Urinary bladder (tissue), 4 donors: ENCODE measurements around the gene FADS1. TPM values are rescaled to one million over a fixed set of nuclear protein-coding genes. Genes with fewer than 3 reads are reported as not detected.

Source experiments
- DNase-seq: peaks from one replicate; pipeline ENCODE4 v3.0.0-alpha.2; 2015; ENCODE audit errors: extremely low spot score
- H3K27ac ChIP-seq: one replicate; pipeline ENCODE4 v1.5.1; 2013; ENCODE audit warnings: low read depth, mild to moderate bottlenecking, moderate library complexity
- H3K36me3 ChIP-seq: one replicate; pipeline ENCODE4 v1.6.1; 2013; ENCODE audit warnings: mild to moderate bottlenecking, moderate library complexity; ENCODE audit not compliant: insufficient read depth
- H3K4me1 ChIP-seq: one replicate; pipeline ENCODE4 v1.6.1; 2013; ENCODE audit warnings: mild to moderate bottlenecking, moderate library complexity; ENCODE audit not compliant: insufficient read depth
- H3K4me3 ChIP-seq: one replicate; pipeline ENCODE4 v1.5.1; 2013; ENCODE audit warnings: low read depth, low read length
- WGBS: extraction: QIAGEN DNeasy Blood & Tissue Kit; methylation state at CpG from one replicate; pipeline ENCODE4 v1.1.7; 2013; 5-methylcytosine and 5-hydroxymethylcytosine counted together
- polyA plus RNA-seq: library from polyadenylated mRNA; stranded (reverse); fragments of 200-250 nt; gene quantifications from one replicate; pipeline ENCODE4 v1.2.3, GENCODE V29; 2013
- total RNA-seq: library from RNA; depleted of rRNA; stranded (reverse); fragments of >200 nt; gene quantifications from one replicate; pipeline ENCODE4 v1.2.3, GENCODE V29; 2014
- donor health status: healthy with polysubstance abuse.
- donor health status: healthy.

Gene FADS1
- total and polyA plus RNA-seq, 2 donors = 18.0 to 68.7 TPM

- Histone ChIP-seq H3K4me1 (no peaks in the 10 kb centered on the region), H3K36me3 (peaks cover 9% of the 10 kb centered on the region), H3K4me3 (peak overlapping the region; percentile 66), H3K27ac (no peak overlapping the region)
- 2% methylated on average over 14 of the region's 14 CpGs for WGBS
- peak; percentile 73 for DNase-seq
Measured at GRCh38 chr11:61791737-61792309, 25.0 kb downstream of the FADS1 start.

- Histone ChIP-seq H3K36me3 (peaks cover 9% of the 10 kb centered on the region), H3K27ac (no peak overlapping the region), H3K4me3 (no peak overlapping the region), H3K4me1 (no peaks in the 10 kb centered on the region)
- 37% methylated on average over 9 of the region's 9 CpGs for WGBS
- DNase-seq = no peak
Measured at GRCh38 chr11:61787928-61788491, 28.8 kb downstream of the FADS1 start.

- H3K27ac ChIP-seq = no peak overlapping the region
- no peaks in the 10 kb centered on the region for H3K4me1 ChIP-seq
- 85% methylated on average over 11 of the region's 11 CpGs for WGBS
- peaks cover 9% of the 10 kb centered on the region for H3K36me3 ChIP-seq
- DNase-seq = no peak
- H3K4me3 ChIP-seq = no peak overlapping the region
Measured at GRCh38 chr11:61785837-61786402, 30.9 kb downstream of the FADS1 start.

- WGBS = 77% methylated on average over 7 of the region's 7 CpGs
Measured at GRCh38 chr11:61784506-61784805, 32.3 kb downstream of the FADS1 start.

GRCh38 chr11:61783717-61784505, 32.9 kb downstream of the FADS1 start:
- Histone ChIP-seq H3K27ac (no peak overlapping the region), H3K36me3 (peaks cover 9% of the 10 kb centered on the region), H3K4me1 (no peaks in the 10 kb centered on the region), H3K4me3 (no peak overlapping the region)
- DNase-seq = no peak
- 59% methylated on average over 13 of the region's 13 CpGs for WGBS

More at GRCh38 chr11:61784506-61784805, 32.3 kb downstream of the FADS1 start:
- no peak for DNase-seq
- Histone ChIP-seq H3K4me3 (no peak overlapping the region), H3K4me1 (no peaks in the 10 kb centered on the region), H3K36me3 (peaks cover 9% of the 10 kb centered on the region), H3K27ac (no peak overlapping the region)

GRCh38 chr11:61782841-61783240, 34.0 kb downstream of the FADS1 start:
- H3K4me3 ChIP-seq = no peak overlapping the region
- H3K27ac ChIP-seq = no peak overlapping the region
- no peak for DNase-seq
- peaks cover 2% of the 10 kb centered on the region for H3K36me3 ChIP-seq
- WGBS = 75% methylated on average over 11 of the region's 11 CpGs
- H3K4me1 ChIP-seq = no peaks in the 10 kb centered on the region

- H3K36me3 ChIP-seq = no peaks in the 10 kb centered on the region
- H3K4me1 ChIP-seq = no peaks in the 10 kb centered on the region
- H3K27ac ChIP-seq = no peak overlapping the region
- no peak overlapping the region for H3K4me3 ChIP-seq
- 91% methylated on average over 3 of the region's 3 CpGs for WGBS
- DNase-seq = no peak
Measured at GRCh38 chr11:61782299-61782698, 34.5 kb downstream of the FADS1 start.

- DNase-seq = no peak
- no peaks in the 10 kb centered on the region for H3K4me1 ChIP-seq
- no peak overlapping the region for H3K27ac ChIP-seq
- H3K4me3 ChIP-seq = no peak overlapping the region
- H3K36me3 ChIP-seq = no peaks in the 10 kb centered on the region
- WGBS = 85% methylated on average over 5 of the region's 5 CpGs
Measured at GRCh38 chr11:61781585-61781984, 35.2 kb downstream of the FADS1 start.

GRCh38 chr11:61780581-61781162, 36.1 kb downstream of the FADS1 start:
- no peak overlapping the region for H3K27ac ChIP-seq
- WGBS = 76% methylated on average over 9 of the region's 9 CpGs
- DNase-seq = no peak

GRCh38 chr11:61779666-61780525, 36.9 kb downstream of the FADS1 start:
- no peak overlapping the region for H3K27ac ChIP-seq
- WGBS = 87% methylated on average over 14 of the region's 14 CpGs
- no peak for DNase-seq
- H3K36me3 ChIP-seq = no peaks in the 10 kb centered on the region
- no peak overlapping the region for H3K4me3 ChIP-seq
- H3K4me1 ChIP-seq = no peaks in the 10 kb centered on the region

More at GRCh38 chr11:61780581-61781162, 36.1 kb downstream of the FADS1 start:
- H3K4me3 ChIP-seq = no peak overlapping the region
- H3K36me3 ChIP-seq = no peaks in the 10 kb centered on the region
- H3K4me1 ChIP-seq = no peaks in the 10 kb centered on the region

GRCh38 chr11:61778920-61779650, 37.7 kb downstream of the FADS1 start:
- no peak overlapping the region for H3K27ac ChIP-seq
- H3K36me3 ChIP-seq = no peaks in the 10 kb centered on the region
- 86% methylated on average over 24 of the region's 24 CpGs for WGBS
- no peak overlapping the region for H3K4me3 ChIP-seq
- H3K4me1 ChIP-seq = no peaks in the 10 kb centered on the region
- DNase-seq = no peak

- Histone ChIP-seq H3K27ac (no peak overlapping the region), H3K4me3 (no peak overlapping the region), H3K36me3 (no peaks in the 10 kb centered on the region), H3K4me1 (no peaks in the 10 kb centered on the region)
- 89% methylated on average over 11 of the region's 11 CpGs for WGBS
- DNase-seq = no peak
Measured at GRCh38 chr11:61778357-61778886, 38.4 kb downstream of the FADS1 start.
